Liver (tissue), 3 donors: Measurements from ENCODE around the gene API5.

ENCODE experiments used
- CTCF ChIP-seq: fragments of 150-350 bp; IDR thresholded peaks from 2 replicates; pipeline ENCODE4 v1.5.1; 2017; ENCODE audit warnings: improper control_type of control experiment, low read depth, low read length; ENCODE audit not compliant: missing input control
- EGR1 ChIP-seq, 2 donors: IDR thresholded peaks; 2 replicates each; pipeline ENCODE4 v1.6.1; 2016 to 2018; ENCODE audit warnings: antibody characterized with exemption in 2 of 2, low read depth in 2 of 2
- GABPA ChIP-seq, 2 donors: IDR thresholded peaks in 1 of 2; conservative IDR thresholded peaks in 1 of 2; 2 replicates each; pipeline ENCODE4 v1.6.1; 2016; ENCODE audit warnings: antibody characterized with exemption in 2 of 2, mild to moderate bottlenecking in 1 of 2, moderate library complexity in 1 of 2
- HNF4G ChIP-seq: IDR thresholded peaks from 2 replicates; pipeline ENCODE4 v1.6.1; 2016; ENCODE audit warnings: antibody characterized with exemption
- JUND ChIP-seq, 2 donors: IDR thresholded peaks; 2 replicates each; pipeline ENCODE4 v1.6.1; 2016; ENCODE audit warnings: antibody characterized with exemption in 2 of 2
- RAD21 ChIP-seq, 2 donors: IDR thresholded peaks; 2 replicates each; pipeline ENCODE4 v1.6.1; 2016; ENCODE audit warnings: antibody characterized with exemption in 2 of 2, mild to moderate bottlenecking in 2 of 2
- RXRA ChIP-seq, 2 donors: IDR thresholded peaks; 2 replicates each; pipeline ENCODE4 v1.6.1; 2017 to 2018; ENCODE audit warnings: antibody characterized with exemption in 2 of 2, mild to moderate bottlenecking in 1 of 2
- SP1 ChIP-seq: IDR thresholded peaks from 2 replicates; pipeline ENCODE4 v1.6.1; 2018; ENCODE audit warnings: antibody characterized with exemption, mild to moderate bottlenecking
- TAF1 ChIP-seq: conservative IDR thresholded peaks from 2 replicates; pipeline ENCODE4 v1.6.1; 2016; ENCODE audit warnings: antibody characterized with exemption, mild to moderate bottlenecking
- TF ChIP-seq, protein P1 (sequence below): IDR thresholded peaks from 2 replicates; pipeline ENCODE4 v1.6.1; 2016; ENCODE audit warnings: antibody characterized with exemption
- TF ChIP-seq, protein P2 (sequence below): IDR thresholded peaks from 2 replicates; pipeline ENCODE4 v1.6.1; 2016; ENCODE audit warnings: antibody characterized with exemption
- TF ChIP-seq, protein P3 (sequence below): IDR thresholded peaks from 2 replicates; pipeline ENCODE4 v1.6.1; 2016; ENCODE audit warnings: antibody characterized with exemption
- donor health status: healthy.
- donor health status: healthy.

DNA sequence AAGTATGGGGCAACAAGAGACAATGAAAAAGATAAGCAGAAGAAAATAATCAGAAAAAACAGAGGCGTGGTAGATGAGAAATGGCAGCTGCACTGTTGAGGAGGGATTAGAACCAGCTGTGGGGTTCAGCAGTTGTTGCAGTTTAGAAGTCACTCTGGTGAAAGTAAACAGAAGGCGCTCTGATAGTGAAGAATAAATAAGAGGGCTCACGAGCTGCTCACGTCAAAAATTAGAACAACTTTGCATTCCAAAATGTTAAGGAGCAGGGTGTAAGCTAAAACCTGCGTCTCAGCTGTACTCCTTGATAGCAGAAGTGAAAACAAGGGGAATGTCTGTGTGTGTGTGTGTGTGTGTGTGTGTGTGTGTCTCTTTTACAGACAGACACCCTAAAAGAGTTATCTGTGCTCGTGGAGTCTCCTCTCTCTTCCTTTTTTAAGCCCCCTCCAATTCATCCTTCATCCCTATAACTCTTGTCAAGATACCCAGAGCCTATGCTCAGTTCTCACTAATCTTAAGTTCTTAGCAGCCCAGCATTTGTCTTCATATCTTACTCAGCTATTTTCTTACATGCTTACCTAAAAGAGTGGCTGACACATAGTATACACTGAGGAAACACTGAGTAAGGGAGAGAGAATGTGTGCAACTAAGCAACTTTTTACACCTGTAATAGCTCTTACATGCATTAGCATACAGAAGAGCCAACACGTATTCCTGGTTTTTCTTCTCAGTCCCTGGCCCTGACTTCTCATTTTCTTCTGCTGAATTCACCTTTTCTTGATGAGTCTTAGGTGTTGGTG lies 55.8 kb downstream of the API5 start:
- TF ChIP-seq CTCF (no peak), GABPA (IDR thresholded peaks at IDR 0.05 in 1 of 2, conservative IDR thresholded peaks at IDR 0.05 in 1 of 2) (no peak), HNF4G (no peak), RAD21 (IDR thresholded peaks at IDR 0.05) (no peak), EGR1 (IDR thresholded peaks at IDR 0.05; ENCODE audit: low read depth in 2 of 2) (no peak), JUND (IDR thresholded peaks at IDR 0.05) (no peak), TAF1 (no peak), SP1 (no peak), RXRA (IDR thresholded peaks at IDR 0.05) (no peak)
- TF ChIP-seq, protein P1, sequence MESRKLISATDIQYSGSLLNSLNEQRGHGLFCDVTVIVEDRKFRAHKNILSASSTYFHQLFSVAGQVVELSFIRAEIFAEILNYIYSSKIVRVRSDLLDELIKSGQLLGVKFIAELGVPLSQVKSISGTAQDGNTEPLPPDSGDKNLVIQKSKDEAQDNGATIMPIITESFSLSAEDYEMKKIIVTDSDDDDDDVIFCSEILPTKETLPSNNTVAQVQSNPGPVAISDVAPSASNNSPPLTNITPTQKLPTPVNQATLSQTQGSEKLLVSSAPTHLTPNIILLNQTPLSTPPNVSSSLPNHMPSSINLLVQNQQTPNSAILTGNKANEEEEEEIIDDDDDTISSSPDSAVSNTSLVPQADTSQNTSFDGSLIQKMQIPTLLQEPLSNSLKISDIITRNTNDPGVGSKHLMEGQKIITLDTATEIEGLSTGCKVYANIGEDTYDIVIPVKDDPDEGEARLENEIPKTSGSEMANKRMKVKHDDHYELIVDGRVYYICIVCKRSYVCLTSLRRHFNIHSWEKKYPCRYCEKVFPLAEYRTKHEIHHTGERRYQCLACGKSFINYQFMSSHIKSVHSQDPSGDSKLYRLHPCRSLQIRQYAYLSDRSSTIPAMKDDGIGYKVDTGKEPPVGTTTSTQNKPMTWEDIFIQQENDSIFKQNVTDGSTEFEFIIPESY: no peak
- TF ChIP-seq, protein P2, sequence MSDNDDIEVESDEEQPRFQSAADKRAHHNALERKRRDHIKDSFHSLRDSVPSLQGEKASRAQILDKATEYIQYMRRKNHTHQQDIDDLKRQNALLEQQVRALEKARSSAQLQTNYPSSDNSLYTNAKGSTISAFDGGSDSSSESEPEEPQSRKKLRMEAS: no peak
- TF ChIP-seq, protein P3, sequence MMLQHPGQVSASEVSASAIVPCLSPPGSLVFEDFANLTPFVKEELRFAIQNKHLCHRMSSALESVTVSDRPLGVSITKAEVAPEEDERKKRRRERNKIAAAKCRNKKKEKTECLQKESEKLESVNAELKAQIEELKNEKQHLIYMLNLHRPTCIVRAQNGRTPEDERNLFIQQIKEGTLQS: no peak
